GM12878 (cell line): ENCODE data around the gene MEIS2. TPM values are rescaled to one million over a fixed set of nuclear protein-coding genes. Genes with fewer than 3 reads are reported as not detected.

ENCODE experiments used
- ATAC-seq: fragments of 200-7000 bp; cut with Tn5 transposase; 3 replicates; pipeline ENCODE4 v1.9.1; 2020; ENCODE audit warnings: mild to moderate bottlenecking, moderate library complexity
- BruUV-seq: library from RNA; stranded (reverse); fragments of 400-500 nt; replicated peaks from 2 replicates; lab custom pipeline; 2021; lab: Mats Ljungman, UMichigan
- CTCF ChIA-PET: fragments of 300-600 bp; sonication (Branson Sonifier 250); formaldehyde crosslinking; extraction: SDS; loops from one replicate; lab custom pipeline; 2021; ENCODE audit warnings: inconsistent platforms; lab: Yijun Ruan, JAX
- POLR2A ChIA-PET: fragments of 350-600 bp; formaldehyde crosslinking; extraction: SDS; loops from one replicate; lab custom pipeline; 2021; ENCODE audit warnings: inconsistent platforms; lab: Charles Lee
- RAD21 ChIA-PET: fragments of 300-600 bp; sonication (Branson Sonifier 250); formaldehyde crosslinking; loops from one replicate; lab custom pipeline; 2023; ENCODE audit warnings: antibody characterized with exemption; ENCODE audit not compliant: unreplicated experiment; lab: Charles Lee
- SMC1A ChIA-PET: fragments of 300-600 bp; sonication (Branson Sonifier 250); formaldehyde crosslinking; loops from one replicate; lab custom pipeline; 2023; ENCODE audit not compliant: unreplicated experiment, uncharacterized antibody; lab: Charles Lee
- DNase-seq: peaks from one replicate; pipeline ENCODE4 v3.0.0-alpha.2; 2011; ENCODE audit warnings: low read depth, low spot score
- FAIRE-seq: peaks from 3 replicates; lab custom pipeline; 2011; peaks lifted over from hg19 to GRCh38; lab: Jason Lieb, UNC
- H2AFZ ChIP-seq: 2 replicates; pipeline ENCODE4 v1.6.0; 2011; ENCODE audit warnings: low read depth, low read length, control low read depth; ENCODE audit not compliant: control insufficient read depth
- H3K27ac ChIP-seq: 2 replicates; pipeline ENCODE4 v1.5.1; 2011; ENCODE audit warnings: control low read depth; ENCODE audit not compliant: control insufficient read depth, insufficient read depth
- H3K27me3 ChIP-seq, 2 experiments: replicated peaks in 1 of 2; 2 replicates each; pipeline versions ENCODE4 v1.6.0 to v1.6.1; 2011; ENCODE audit warnings: low read length in 1 of 2; ENCODE audit not compliant: control insufficient read depth in 2 of 2, insufficient read depth in 2 of 2
- H3K36me3 ChIP-seq, 2 experiments: 2 replicates each; pipeline ENCODE4 v1.5.1; 2011; ENCODE audit warnings: low read length in 1 of 2; ENCODE audit not compliant: control insufficient read depth in 2 of 2, insufficient read depth in 2 of 2
- H3K4me1 ChIP-seq: 2 replicates; pipeline ENCODE4 v1.6.1; 2011; ENCODE audit warnings: mild to moderate bottlenecking, low read length, moderate library complexity, mixed read lengths; ENCODE audit not compliant: control insufficient read depth, insufficient read depth
- H3K4me2 ChIP-seq: 2 replicates; pipeline ENCODE4 v1.6.0; 2011; ENCODE audit warnings: control low read depth; ENCODE audit not compliant: control insufficient read depth, insufficient read depth
- H3K4me3 ChIP-seq: fragments of 200-600 bp; sonication (generic); 2 replicates; pipeline ENCODE4 v1.5.1; 2016
- H3K79me2 ChIP-seq: 2 replicates; pipeline ENCODE4 v1.6.0; 2011; ENCODE audit warnings: low read length; ENCODE audit not compliant: control insufficient read depth, insufficient read depth
- H3K9ac ChIP-seq: 2 replicates; pipeline ENCODE4 v1.8.0; 2011; ENCODE audit warnings: low read length, control low read depth, mixed read lengths; ENCODE audit not compliant: control insufficient read depth, insufficient read depth
- H3K9me3 ChIP-seq: replicated peaks from 3 replicates; pipeline ENCODE4 v1.5.1; 2011; ENCODE audit warnings: mild to moderate bottlenecking, low read length; ENCODE audit not compliant: control insufficient read depth, insufficient read depth
- H4K20me1 ChIP-seq: 2 replicates; pipeline ENCODE4 v1.6.0; 2011; ENCODE audit not compliant: control insufficient read depth, insufficient read depth
- EGR1 ChIP-seq, 2 experiments: IDR thresholded peaks; 1 replicate in 1 of 2; 2 replicates in 1 of 2; pipeline ENCODE4 v1.6.1; 2011 to 2012; ENCODE audit warnings: low read depth in 2 of 2, low read length in 2 of 2, borderline replicate concordance in 1 of 2, mild to moderate bottlenecking in 1 of 2, moderate library complexity in 1 of 2
- HDGF ChIP-seq: fragments of 450-650 bp; IDR thresholded peaks from 2 replicates; pipeline ENCODE4 v1.6.1; 2016; ENCODE audit warnings: antibody characterized with exemption
- IRF5 ChIP-seq: fragments of 450-650 bp; IDR thresholded peaks from 2 replicates; pipeline ENCODE4 v1.6.1; 2017; ENCODE audit warnings: borderline replicate concordance
- MLLT1 ChIP-seq: fragments of 450-650 bp; IDR thresholded peaks from 2 replicates; pipeline ENCODE4 v1.6.1; 2016; ENCODE audit warnings: mild to moderate bottlenecking
- PKNOX1 ChIP-seq: fragments of 450-650 bp; IDR thresholded peaks from 2 replicates; pipeline ENCODE4 v1.6.1; 2016; ENCODE audit warnings: mild to moderate bottlenecking
- SPI1 ChIP-seq: IDR thresholded peaks from 2 replicates; pipeline ENCODE4 v1.6.1; 2011; ENCODE audit warnings: low read depth, mild to moderate bottlenecking, low read length, moderate library complexity, borderline replicate concordance; ENCODE audit not compliant: insufficient read depth
- ZNF207 ChIP-seq: fragments of 450-650 bp; IDR thresholded peaks from 2 replicates; pipeline ENCODE4 v1.6.1; 2014; ENCODE audit warnings: antibody characterized with exemption, mild to moderate bottlenecking, borderline replicate concordance
- WGBS: methylation state at CpG from one replicate; pipeline ENCODE4 v1.1.6; 2016; ENCODE audit warnings: low lambda C conversion rate; ENCODE audit not compliant: insufficient replicate concordance, insufficient coverage; ENCODE audit errors: missing lambda C conversion rate; 5-methylcytosine and 5-hydroxymethylcytosine counted together
- in situ Hi-C: fragments of 300-500 bp; cut with MboI; formaldehyde crosslinking; loops from 9 replicates; pipeline ENCODE4 v1.14.3; 2018; ENCODE audit warnings: mixed read lengths
- intact Hi-C: fragments of 100-400 bp; cut with micrococcal nuclease; formaldehyde crosslinking; loops from one replicate; pipeline ENCODE4 v1.14.2; 2022; ENCODE audit not compliant: unreplicated experiment
- polyA plus RNA-seq, 11 experiments: library from polyadenylated mRNA; depleted of rRNA in 4 of 11; unstranded in 6 of 11; stranded (reverse) in 5 of 11; fragments of >200 nt; fragmentation: Nextera tagmentation in 4 of 11; fragmentation: Illumina TruSeq in 1 of 11; extraction: Ambion mirVana in 4 of 11; extraction: Trizol in 1 of 11; gene quantifications; 1 replicate in 1 of 11; 2 replicates in 10 of 11; pipeline versions ENCODE4 v1.2.1 to v1.2.3, GENCODE V29; 2011 to 2016; ENCODE audit warnings: inconsistent platforms in 2 of 11, missing spikeins in 2 of 11, low read depth in 1 of 11
- total RNA-seq, 4 experiments: library from RNA; depleted of rRNA in 3 of 4; stranded (reverse); fragments of >200 nt in 3 of 4; fragmentation: Illumina TruSeq in 1 of 4; extraction: Trizol in 1 of 4; gene quantifications; 2 replicates each; pipeline versions ENCODE4 v1.2.1 to v1.2.3, GENCODE V29; 2013 to 2021
- TF ChIP-seq, protein P1 (sequence below): fragments of 450-650 bp; IDR thresholded peaks from 2 replicates; pipeline ENCODE4 v1.6.1; 2017; ENCODE audit warnings: low read depth, mild to moderate bottlenecking, moderate library complexity

Gene MEIS2
- total and polyA plus RNA-seq, 10 of the 15 experiments (the other 5 are each of a cell fraction or from before 2014, with no cell fraction given): 9.2 to 54.0 (median 20.4) TPM

DNA sequence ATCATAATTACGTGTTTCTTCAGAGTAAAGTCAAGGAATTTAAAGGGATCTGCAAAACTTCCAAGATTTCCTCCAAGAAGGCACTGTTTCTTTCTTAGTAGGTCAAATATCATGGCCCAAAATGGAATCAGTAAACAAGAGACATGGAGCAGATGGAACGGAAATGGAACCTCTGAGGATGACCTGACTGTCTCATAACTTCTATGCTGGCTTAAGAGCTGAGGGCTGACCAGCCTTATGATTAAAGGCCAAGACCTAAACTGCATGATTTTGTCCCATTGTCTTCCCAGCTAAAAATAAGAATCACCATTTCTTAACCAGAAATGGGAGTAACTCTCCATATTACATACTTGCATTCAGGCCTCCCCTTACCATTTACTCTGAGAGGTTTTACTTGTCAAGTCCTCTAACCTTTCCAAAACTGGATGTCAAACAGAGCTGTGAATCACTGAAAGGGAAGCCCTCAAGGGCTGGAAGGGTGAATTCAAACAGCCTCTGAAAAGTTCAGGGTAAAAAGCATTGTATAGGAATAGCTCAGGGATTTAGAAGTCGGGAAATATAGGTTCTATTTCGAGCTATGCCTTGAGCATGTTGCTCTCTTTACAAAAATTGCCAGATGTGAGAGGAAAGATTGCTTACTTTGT lies 103.7 kb downstream of the MEIS2 start:
- H4K20me1 ChIP-seq: no peaks in the 10 kb centered on the region
- no peak overlapping the region for H3K4me3 ChIP-seq
- no TSS peak for BruUV-seq
- no peaks in the 10 kb centered on the region for H3K9me3 ChIP-seq
- no peak overlapping the region for H3K4me2 ChIP-seq
- H3K4me1 ChIP-seq: no peaks in the 10 kb centered on the region
- H3K79me2 ChIP-seq: no peaks in the 10 kb centered on the region
- no peak for DNase-seq
- H3K9ac ChIP-seq: no peak overlapping the region
- FAIRE-seq: no peak
- no peak for ATAC-seq
- intact Hi-C loops: loop anchor here (10.0 kb wide), 1 partner anchor 58 kb away; no protein-coding TSS in a partner anchor
- POLR2A ChIA-PET: interaction anchor here (0.7 kb wide), 1 partner anchor 1772 kb away, joined by 4 read pairs; no protein-coding TSS in a partner anchor
- TF ChIP-seq PKNOX1 (no peak), SPI1 (no peak), MLLT1 (no peak), ZNF207 (no peak), EGR1 (IDR thresholded peaks at IDR 0.05; ENCODE audit: borderline replicate concordance in 1 of 2, low read depth in 2 of 2, low read length in 2 of 2) (no peak), HDGF (no peak), IRF5 (no peak)
- TF ChIP-seq, protein P1, sequence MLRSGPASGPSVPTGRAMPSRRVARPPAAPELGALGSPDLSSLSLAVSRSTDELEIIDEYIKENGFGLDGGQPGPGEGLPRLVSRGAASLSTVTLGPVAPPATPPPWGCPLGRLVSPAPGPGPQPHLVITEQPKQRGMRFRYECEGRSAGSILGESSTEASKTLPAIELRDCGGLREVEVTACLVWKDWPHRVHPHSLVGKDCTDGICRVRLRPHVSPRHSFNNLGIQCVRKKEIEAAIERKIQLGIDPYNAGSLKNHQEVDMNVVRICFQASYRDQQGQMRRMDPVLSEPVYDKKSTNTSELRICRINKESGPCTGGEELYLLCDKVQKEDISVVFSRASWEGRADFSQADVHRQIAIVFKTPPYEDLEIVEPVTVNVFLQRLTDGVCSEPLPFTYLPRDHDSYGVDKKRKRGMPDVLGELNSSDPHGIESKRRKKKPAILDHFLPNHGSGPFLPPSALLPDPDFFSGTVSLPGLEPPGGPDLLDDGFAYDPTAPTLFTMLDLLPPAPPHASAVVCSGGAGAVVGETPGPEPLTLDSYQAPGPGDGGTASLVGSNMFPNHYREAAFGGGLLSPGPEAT: no peak
- CTCF ChIA-PET: interaction anchor here (0.8 to 2.2 kb wide), 5 partner anchors 9 to 133 kb away, joined by 3 to 10 read pairs (median 3); no protein-coding TSS in a partner anchor
- H3K27me3 ChIP-seq: no peaks in the 10 kb centered on the region
- H2AFZ ChIP-seq: no peak overlapping the region
- SMC1A ChIA-PET: interaction anchor here (0.8 to 2.1 kb wide), 7 partner anchors 9 to 97 kb away, joined by 3 to 14 read pairs (median 3); no protein-coding TSS in a partner anchor
- RAD21 ChIA-PET: interaction anchor here (0.6 to 1.1 kb wide), 2 partner anchors 23 to 25 kb away, joined by 3 read pairs; no protein-coding TSS in a partner anchor
- H3K36me3 ChIP-seq: no peaks in the 10 kb centered on the region; a peak in 1 of 4 replicates
- in situ Hi-C loops: no loop called here
- no peak overlapping the region for H3K27ac ChIP-seq
- 19% methylated on average over 4 of the region's 4 CpGs for WGBS
